Panc1 (cell line): ENCODE measurements around the gene ABHD13.

Experiments used
- CTCF ChIP-seq: fragments of 450-650 bp; IDR thresholded peaks from 2 replicates; pipeline ENCODE4 v1.5.1; 2017; ENCODE audit warnings: mild to moderate bottlenecking
- SIN3A ChIP-seq: IDR thresholded peaks from 2 replicates; pipeline ENCODE4 v1.6.1; 2012; ENCODE audit warnings: low read depth, mild to moderate bottlenecking, low read length, moderate library complexity, borderline replicate concordance; ENCODE audit not compliant: insufficient read depth

DNA sequence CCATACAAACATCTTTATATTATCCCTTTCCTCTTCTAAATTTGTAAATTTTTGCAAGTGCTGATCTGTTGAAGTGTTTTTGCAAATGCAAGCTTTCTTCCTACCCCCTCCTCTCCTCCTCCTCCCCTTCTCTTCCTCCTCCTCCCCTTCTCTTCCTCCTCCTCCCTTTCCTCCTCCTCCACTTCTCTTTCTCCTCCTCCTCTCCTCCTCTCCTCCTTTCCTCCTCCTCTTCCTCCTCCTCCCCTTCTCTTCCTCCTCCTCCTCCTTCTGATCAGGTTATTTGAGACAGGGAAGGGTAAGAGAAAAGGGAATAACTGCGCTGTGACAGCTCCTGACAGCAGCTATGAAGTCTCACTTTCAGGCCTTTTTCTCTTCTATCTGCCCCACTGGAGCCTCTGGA lies 60.3 kb downstream of the ABHD13 start:
- no peak for TF ChIP-seq CTCF
- TF ChIP-seq SIN3A, result no peak
